K562 (cell line): Measurements from ENCODE around the gene NDC1.

Experiments
- CBFA2T3 ChIP-seq: fragments of 450-650 bp; IDR thresholded peaks from 2 replicates; pipeline ENCODE4 v1.6.1; 2017
- CTCF ChIP-seq, 3 experiments: IDR thresholded peaks in 2 of 3; conservative IDR thresholded peaks in 1 of 3; 2 replicates each; pipeline ENCODE4 v1.5.1; 2011 to 2012; ENCODE audit warnings: low read length in 3 of 3, mild to moderate bottlenecking in 3 of 3, control low read depth in 2 of 3, improper control_type of control experiment in 1 of 3, inconsistent platforms in 1 of 3, low read depth in 1 of 3, mixed read lengths in 1 of 3, moderate library complexity in 1 of 3; ENCODE audit not compliant: insufficient read depth in 2 of 3
- FOS ChIP-seq: IDR thresholded peaks from 3 replicates; pipeline ENCODE4 v1.6.1; 2011; ENCODE audit not compliant: insufficient read length; ENCODE audit errors: extremely low read depth
- MAFK ChIP-seq: IDR thresholded peaks from 2 replicates; pipeline ENCODE4 v1.6.1; 2011; ENCODE audit warnings: low read length, improper control_type of control experiment
- POLR2A ChIP-seq: fragments of 450-650 bp; conservative IDR thresholded peaks from 2 replicates; pipeline ENCODE4 v1.6.1; 2016
- SIN3A ChIP-seq, 2 experiments: fragments of 150-350 bp in 1 of 2; IDR thresholded peaks; 2 replicates each; pipeline ENCODE4 v1.6.1; 2011 to 2016; ENCODE audit warnings: borderline replicate concordance in 2 of 2, low read depth in 2 of 2, low read length in 2 of 2, mild to moderate bottlenecking in 2 of 2, moderate library complexity in 2 of 2; ENCODE audit not compliant: control insufficient read depth in 1 of 2
- SNRNP70 ChIP-seq: fragments of 200-400 bp; formaldehyde crosslinking; optimal IDR thresholded peaks from 2 replicates; pipeline ENCODE3; 2017; ENCODE audit warnings: low read depth, low read length
- SP1 ChIP-seq: sonication (generic); formaldehyde crosslinking; IDR thresholded peaks from 2 replicates; pipeline ENCODE4 v1.8.1; 2022; ENCODE audit warnings: mild to moderate bottlenecking, missing genetic modification reagents
- SRF ChIP-seq, 2 experiments: fragments of 250-450, 450-650 bp in 1 of 2; sonication (Bioruptor Pico) in 1 of 2; sonication (generic) in 1 of 2; formaldehyde crosslinking; IDR thresholded peaks; 2 replicates each; pipeline versions ENCODE4 v1.5.0 to v1.5.1; 2020 to 2022; ENCODE audit warnings: mild to moderate bottlenecking in 1 of 2, missing genetic modification reagents in 1 of 2
- TARDBP ChIP-seq: fragments of 450-650 bp; IDR thresholded peaks from 2 replicates; pipeline ENCODE4 v1.6.1; 2016
- ZBTB7A ChIP-seq: IDR thresholded peaks from 2 replicates; pipeline ENCODE4 v1.6.1; 2011; ENCODE audit warnings: low read depth, mild to moderate bottlenecking, low read length, moderate library complexity, borderline replicate concordance; ENCODE audit not compliant: control insufficient read depth
- ZNF232 ChIP-seq: sonication (generic); formaldehyde crosslinking; IDR thresholded peaks from 2 replicates; pipeline ENCODE4 v1.8.0; 2022; ENCODE audit warnings: mild to moderate bottlenecking, missing genetic modification reagents
- ZNF274 ChIP-seq: IDR thresholded peaks from 2 replicates; pipeline ENCODE4 v1.6.1; 2011; ENCODE audit warnings: low read depth, mild to moderate bottlenecking, low read length, moderate library complexity, borderline replicate concordance
- TF ChIP-seq, protein P1 (sequence below): sonication (generic); formaldehyde crosslinking; IDR thresholded peaks from 2 replicates; pipeline ENCODE4 v1.8.1; 2023; ENCODE audit warnings: mild to moderate bottlenecking, missing genetic modification reagents

DNA sequence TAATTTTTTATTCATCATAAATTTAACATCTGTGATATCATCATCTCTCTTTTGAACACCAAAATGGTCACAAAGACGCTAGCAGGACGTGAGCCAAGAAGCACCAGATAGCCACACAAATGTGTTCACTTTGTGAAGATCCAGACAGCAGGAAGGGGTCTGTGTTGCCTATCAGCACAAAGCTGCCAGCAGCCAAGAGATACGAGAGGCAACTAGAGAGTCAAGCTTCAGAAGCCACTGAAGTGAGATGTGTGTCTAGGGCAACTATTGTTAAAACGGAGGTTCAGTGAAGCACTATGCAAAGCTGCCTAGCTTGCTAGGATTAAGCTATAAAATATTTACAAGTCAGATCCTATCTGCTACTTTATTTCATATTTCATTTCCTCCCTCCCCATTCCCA lies 45.3 kb downstream of the NDC1 start:
- TF ChIP-seq SNRNP70, result no peak
- TF ChIP-seq SIN3A (IDR thresholded peaks at IDR 0.05; ENCODE audit: borderline replicate concordance in 2 of 2, control insufficient read depth in 1 of 2, low read depth in 2 of 2, low read length in 2 of 2), result no peak
- TF ChIP-seq SP1, result no peak
- TF ChIP-seq, protein P1, sequence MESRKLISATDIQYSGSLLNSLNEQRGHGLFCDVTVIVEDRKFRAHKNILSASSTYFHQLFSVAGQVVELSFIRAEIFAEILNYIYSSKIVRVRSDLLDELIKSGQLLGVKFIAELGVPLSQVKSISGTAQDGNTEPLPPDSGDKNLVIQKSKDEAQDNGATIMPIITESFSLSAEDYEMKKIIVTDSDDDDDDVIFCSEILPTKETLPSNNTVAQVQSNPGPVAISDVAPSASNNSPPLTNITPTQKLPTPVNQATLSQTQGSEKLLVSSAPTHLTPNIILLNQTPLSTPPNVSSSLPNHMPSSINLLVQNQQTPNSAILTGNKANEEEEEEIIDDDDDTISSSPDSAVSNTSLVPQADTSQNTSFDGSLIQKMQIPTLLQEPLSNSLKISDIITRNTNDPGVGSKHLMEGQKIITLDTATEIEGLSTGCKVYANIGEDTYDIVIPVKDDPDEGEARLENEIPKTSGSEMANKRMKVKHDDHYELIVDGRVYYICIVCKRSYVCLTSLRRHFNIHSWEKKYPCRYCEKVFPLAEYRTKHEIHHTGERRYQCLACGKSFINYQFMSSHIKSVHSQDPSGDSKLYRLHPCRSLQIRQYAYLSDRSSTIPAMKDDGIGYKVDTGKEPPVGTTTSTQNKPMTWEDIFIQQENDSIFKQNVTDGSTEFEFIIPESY (CRISPR knock-in tag), result no peak
- TF ChIP-seq CTCF (IDR thresholded peaks at IDR 0.05 in 2 of 3, conservative IDR thresholded peaks at IDR 0.05 in 1 of 3; ENCODE audit: insufficient read depth in 2 of 3, low read depth in 1 of 3, low read length in 3 of 3), result no peak
- no peak for TF ChIP-seq FOS
- no peak for TF ChIP-seq SRF (CRISPR knock-in tag; IDR thresholded peaks at IDR 0.05)
- TF ChIP-seq ZNF274, result no peak
- TF ChIP-seq MAFK, result no peak
- TF ChIP-seq CBFA2T3, result no peak
- no peak for TF ChIP-seq TARDBP
- no peak for TF ChIP-seq ZNF232 (CRISPR knock-in tag)
- no peak for TF ChIP-seq ZBTB7A
- TF ChIP-seq POLR2A, result no peak
